Activated CD4-positive, alpha-beta T cell treated with anti-CD3 and anti-CD28 coated beads, Interleukin-2, amount 10 ng/mL, durations not matched to agents 7 days and 5 days (primary cell): ENCODE data around the gene PFKL. TPM values are rescaled to one million over a fixed set of nuclear protein-coding genes. Genes with fewer than 3 reads are reported as not detected.
"Not testable (repeated sequence)": the region's sequence is repeated elsewhere in the genome, so short reads cannot be mapped to it uniquely, and the experiment has no call there.

Experiments
- CTCF ChIA-PET: fragments of 350-600 bp; sonication (Branson Sonifier 250); formaldehyde crosslinking; loops from one replicate; lab custom pipeline; 2021; ENCODE audit warnings: antibody characterized with exemption; lab: Charles Lee
- POLR2A ChIA-PET: fragments of 350-600 bp; sonication (Branson Sonifier 250); formaldehyde crosslinking; loops from one replicate; lab custom pipeline; 2021; ENCODE audit warnings: antibody characterized with exemption; lab: Charles Lee
- DNase-seq: peaks from one replicate; pipeline ENCODE4 v3.0.0-alpha.2; 2020
- H3K27ac Mint-ChIP-seq: one replicate; pipeline ENCODE4 v1.8.0; 2021; ENCODE audit warnings: mild to moderate bottlenecking, moderate library complexity, mixed read lengths
- H3K27me3 Mint-ChIP-seq: one replicate; pipeline ENCODE4 v1.8.0; 2021; ENCODE audit warnings: mixed read lengths
- H3K36me3 Mint-ChIP-seq: one replicate; pipeline ENCODE4 v1.8.0; 2021; ENCODE audit warnings: low read depth, mixed read lengths
- H3K4me1 Mint-ChIP-seq: one replicate; pipeline ENCODE4 v1.8.0; 2021; ENCODE audit warnings: mixed read lengths
- H3K4me3 Mint-ChIP-seq: one replicate; pipeline ENCODE4 v1.8.0; 2021; ENCODE audit warnings: mild to moderate bottlenecking, moderate library complexity, mixed read lengths
- H3K9me3 Mint-ChIP-seq: one replicate; pipeline ENCODE4 v1.8.0; 2021; ENCODE audit warnings: mixed read lengths
- total RNA-seq, 2 experiments: library from RNA; stranded (reverse); gene quantifications; one replicate each; pipeline ENCODE4 v1.2.3, GENCODE V29; 2021

PFKL gene
- total RNA-seq, 2 experiments from 2014 or later: 190 to 210 TPM

DNA sequence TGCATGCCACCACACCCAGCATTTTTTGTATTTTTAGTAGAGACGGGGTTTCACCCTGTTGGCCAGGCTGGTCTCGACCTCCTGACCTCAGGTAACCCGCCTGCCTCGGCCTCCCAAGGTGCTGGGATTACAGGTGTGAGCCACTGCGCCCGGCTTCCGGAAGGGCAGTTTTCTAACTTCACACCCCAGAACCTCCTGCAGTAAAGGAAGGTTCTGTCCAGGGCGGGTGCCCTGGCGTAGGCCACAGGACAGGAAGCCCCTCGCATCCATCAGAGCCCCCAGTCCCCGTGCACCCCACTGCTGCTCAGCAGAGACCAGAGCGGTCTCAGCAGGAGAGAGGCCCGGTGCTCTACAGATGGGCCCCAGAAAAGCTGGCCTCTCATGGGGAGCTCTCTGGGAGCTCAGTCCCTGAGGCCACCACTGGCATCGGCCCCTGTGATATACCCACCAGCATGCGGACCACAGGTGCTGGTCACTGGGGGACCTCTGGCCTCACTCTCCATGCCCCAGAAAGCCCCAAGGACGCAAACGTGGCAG is 34.1 kb upstream of the PFKL start:
- Mint-ChIP-seq H3K4me3 (no peak overlapping the region), H3K4me1 (no peaks in the 10 kb centered on the region), H3K9me3 (no peaks in the 10 kb centered on the region), H3K27ac (no peak overlapping the region), H3K36me3 (no peaks in the 10 kb centered on the region), H3K27me3 (no peaks in the 10 kb centered on the region)
- no peak for DNase-seq
- ChIA-PET POLR2A (no interaction called here), CTCF (interaction anchor here (0.6 kb wide), 1 partner anchor 495 kb away, joined by 4 read pairs; no protein-coding TSS in a partner anchor)

DNA sequence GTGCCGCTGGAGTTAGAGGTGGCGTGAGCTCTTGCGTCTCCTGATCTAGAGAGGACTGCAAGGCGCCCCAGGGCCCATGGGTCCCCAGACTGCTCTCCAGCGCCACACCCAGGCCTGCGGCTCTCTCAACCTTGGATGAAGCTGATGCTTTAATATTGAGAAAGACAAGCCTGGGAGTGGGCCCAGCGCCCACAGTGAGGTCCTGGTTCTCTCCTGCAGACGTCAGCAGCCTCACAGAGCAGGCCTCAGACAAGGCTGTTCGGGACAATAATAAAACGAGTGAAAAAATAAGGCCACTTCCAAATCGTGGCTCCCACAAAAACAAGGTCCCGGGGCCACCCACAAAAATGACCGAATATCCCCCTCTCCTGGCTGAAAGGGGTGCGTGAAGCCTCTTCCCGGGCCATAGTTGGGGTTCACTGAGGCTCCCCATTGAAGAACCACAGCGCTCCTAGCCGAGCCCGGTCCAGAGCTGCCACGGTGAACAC is 32.2 kb upstream of the PFKL start:
- Mint-ChIP-seq H3K4me3 (no peak overlapping the region), H3K27ac (no peak overlapping the region), H3K9me3 (no peaks in the 10 kb centered on the region), H3K36me3 (no peaks in the 10 kb centered on the region), H3K4me1 (no peaks in the 10 kb centered on the region), H3K27me3 (no peaks in the 10 kb centered on the region)
- no peak for DNase-seq
- CTCF ChIA-PET: interaction anchor here (1.7 to 1.8 kb wide), 2 partner anchors 28 to 30 kb away, joined by 4 to 5 read pairs; no protein-coding TSS in a partner anchor
- POLR2A ChIA-PET: no interaction called here

DNA sequence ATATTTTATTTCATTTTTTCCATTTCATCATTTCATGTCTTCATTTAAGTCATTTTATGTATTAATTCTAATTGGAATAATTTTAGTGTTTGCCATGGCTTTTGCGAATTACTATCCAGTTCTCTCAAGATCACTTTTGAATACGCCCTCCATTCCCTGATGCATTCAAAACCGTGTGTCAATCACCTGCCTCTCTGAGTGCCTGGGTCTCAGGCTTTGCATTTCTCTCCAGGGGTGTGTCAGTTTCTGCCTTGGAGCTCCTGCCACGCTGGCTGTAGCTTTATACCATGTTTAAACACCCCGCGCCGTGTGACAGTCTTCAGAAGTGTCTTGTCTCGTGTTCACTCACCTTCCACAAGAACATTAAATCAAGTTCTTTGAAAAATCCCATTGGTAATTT is 30.8 kb upstream of the PFKL start:
- Mint-ChIP-seq H3K27ac (no peak overlapping the region), H3K9me3 (no peaks in the 10 kb centered on the region), H3K27me3 (no peaks in the 10 kb centered on the region), H3K36me3 (no peaks in the 10 kb centered on the region), H3K4me1 (no peaks in the 10 kb centered on the region), H3K4me3 (no peak overlapping the region)
- DNase-seq: no peak
- POLR2A ChIA-PET: no interaction called here
- CTCF ChIA-PET: interaction anchor here (1.1 to 1.8 kb wide), 2 partner anchors 29 to 256 kb away, joined by 3 to 5 read pairs; no protein-coding TSS in a partner anchor

DNA sequence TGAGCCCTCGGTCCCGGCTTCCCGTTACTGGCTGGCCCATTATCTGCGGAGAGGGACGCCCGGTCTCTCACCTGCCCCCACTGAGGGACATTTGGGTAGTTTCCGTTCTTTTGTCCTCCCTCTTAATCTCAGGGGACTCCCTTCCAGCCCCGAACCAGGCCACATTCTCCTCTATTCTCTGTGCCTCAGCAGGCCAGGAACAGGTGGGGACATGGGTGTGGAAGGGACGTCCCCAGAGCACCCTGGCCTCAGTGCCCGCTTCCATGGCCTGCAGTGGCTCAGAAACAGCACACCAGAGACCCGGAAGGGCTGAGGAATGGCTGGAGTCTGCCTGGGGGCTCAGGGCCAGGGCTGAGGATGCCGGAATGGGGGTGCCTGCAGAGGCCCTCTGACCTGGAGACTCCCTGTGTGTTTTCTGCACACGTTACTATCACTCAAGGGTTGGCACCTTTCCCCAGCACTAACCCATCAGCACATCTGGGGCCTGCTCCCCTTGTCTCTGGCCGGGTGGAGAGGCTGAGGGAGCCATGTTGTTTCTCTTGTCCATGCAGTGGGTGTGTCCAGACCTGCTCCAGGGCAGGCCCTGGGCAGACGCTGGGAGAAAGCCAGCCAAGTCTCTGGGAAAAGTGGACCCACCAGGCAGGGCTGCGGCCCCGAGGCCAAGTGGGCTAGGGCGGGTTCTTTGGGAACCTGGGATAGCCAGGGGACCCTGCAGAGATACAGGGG is 28.1 kb upstream of the PFKL start:
- Mint-ChIP-seq H3K4me3 (no peak overlapping the region), H3K4me1 (no peaks in the 10 kb centered on the region), H3K27me3 (peaks cover 8% of the 10 kb centered on the region), H3K36me3 (no peaks in the 10 kb centered on the region), H3K27ac (no peak overlapping the region), H3K9me3 (no peaks in the 10 kb centered on the region)
- no peak for DNase-seq
- ChIA-PET CTCF (no interaction called here), POLR2A (no interaction called here)

DNA sequence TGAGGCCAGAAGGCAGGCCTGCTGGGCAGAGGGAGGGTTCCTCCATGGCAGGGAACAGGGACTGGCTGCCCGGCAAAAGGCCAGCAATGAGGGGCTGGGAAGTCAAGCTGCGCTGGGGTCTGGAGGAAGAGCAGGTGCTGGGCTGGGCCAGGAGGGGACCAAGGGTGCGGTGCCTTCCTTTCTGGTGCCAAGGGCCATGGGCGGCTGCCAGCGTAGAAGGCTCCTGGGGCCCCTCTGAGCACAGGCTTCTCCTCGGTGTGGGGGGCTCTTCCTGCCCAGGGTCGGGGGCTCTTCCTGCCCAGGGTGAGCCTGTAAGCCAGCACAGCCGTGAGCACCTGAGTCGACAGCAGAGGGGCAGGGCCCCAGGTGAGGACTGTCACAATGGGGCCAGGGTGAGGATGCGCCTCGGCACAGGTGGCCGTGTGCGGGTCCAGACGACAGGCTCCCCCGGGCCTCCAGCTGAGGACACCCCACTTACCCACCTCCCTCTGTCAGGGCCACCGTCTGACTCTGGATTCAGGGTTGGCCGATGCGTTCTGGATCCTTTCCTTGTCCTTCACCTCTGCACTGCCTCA is 27.5 kb upstream of the PFKL start:
- Mint-ChIP-seq H3K36me3 (no peaks in the 10 kb centered on the region), H3K9me3 (no peaks in the 10 kb centered on the region), H3K4me1 (no peaks in the 10 kb centered on the region), H3K4me3 (no peak overlapping the region), H3K27me3 (peaks cover 11% of the 10 kb centered on the region), H3K27ac (no peak overlapping the region)
- no peak for DNase-seq
- ChIA-PET POLR2A (no interaction called here), CTCF (no interaction called here)

DNA sequence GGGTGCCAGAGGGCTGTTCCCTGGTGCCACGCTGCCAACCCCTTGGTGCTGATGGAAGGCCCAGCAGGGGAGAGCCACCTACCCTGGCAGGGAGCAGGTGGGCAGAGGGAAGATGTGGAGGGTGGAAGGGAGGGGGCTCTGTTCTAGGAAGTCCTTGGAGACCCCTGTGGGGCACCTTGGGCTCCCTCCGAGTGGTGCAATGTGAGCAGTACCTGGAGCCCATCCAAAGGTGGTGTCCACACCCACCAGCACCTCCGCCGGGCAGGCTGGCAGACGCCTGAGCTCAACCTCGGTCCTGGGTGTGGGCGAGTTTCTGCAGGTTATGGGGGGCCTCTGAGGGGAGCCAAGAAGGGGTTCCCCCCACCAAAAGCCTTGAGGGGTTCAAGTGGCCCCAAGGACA is 26.8 kb upstream of the PFKL start:
- H3K36me3 Mint-ChIP-seq: no peaks in the 10 kb centered on the region
- ChIA-PET POLR2A (no interaction called here), CTCF (no interaction called here)
- no peak overlapping the region for H3K27ac Mint-ChIP-seq
- H3K4me1 Mint-ChIP-seq: no peaks in the 10 kb centered on the region
- DNase-seq: no peak
- no peak overlapping the region for H3K4me3 Mint-ChIP-seq
- peaks cover 11% of the 10 kb centered on the region for H3K27me3 Mint-ChIP-seq
- H3K9me3 Mint-ChIP-seq: no peaks in the 10 kb centered on the region

DNA sequence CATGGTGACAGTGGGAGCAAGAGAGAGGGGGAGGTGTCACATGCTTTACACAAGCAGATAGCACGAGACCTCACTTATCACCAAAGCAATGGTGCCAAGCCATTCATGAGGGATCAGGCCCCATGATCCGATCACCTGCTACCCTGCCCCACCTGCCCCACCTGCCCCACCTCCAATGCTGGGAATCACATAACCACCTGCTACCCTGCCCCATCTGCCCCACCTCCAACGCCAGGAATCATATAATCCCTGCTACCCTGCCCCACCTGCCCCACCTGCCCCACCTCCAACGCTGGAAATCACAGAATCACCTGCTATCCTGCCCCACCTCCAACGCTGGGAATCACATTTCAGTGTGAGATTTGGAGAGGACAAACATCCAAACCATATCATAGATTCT is 24.8 kb upstream of the PFKL start:
- H3K36me3 Mint-ChIP-seq: no peaks in the 10 kb centered on the region
- CTCF ChIA-PET: no interaction called here
- no peak overlapping the region for H3K4me3 Mint-ChIP-seq
- H3K27me3 Mint-ChIP-seq: peaks cover 13% of the 10 kb centered on the region
- POLR2A ChIA-PET: no interaction called here
- H3K27ac Mint-ChIP-seq: no peak overlapping the region
- H3K9me3 Mint-ChIP-seq: no peaks in the 10 kb centered on the region
- no peaks in the 10 kb centered on the region for H3K4me1 Mint-ChIP-seq
- DNase-seq: no peak

DNA sequence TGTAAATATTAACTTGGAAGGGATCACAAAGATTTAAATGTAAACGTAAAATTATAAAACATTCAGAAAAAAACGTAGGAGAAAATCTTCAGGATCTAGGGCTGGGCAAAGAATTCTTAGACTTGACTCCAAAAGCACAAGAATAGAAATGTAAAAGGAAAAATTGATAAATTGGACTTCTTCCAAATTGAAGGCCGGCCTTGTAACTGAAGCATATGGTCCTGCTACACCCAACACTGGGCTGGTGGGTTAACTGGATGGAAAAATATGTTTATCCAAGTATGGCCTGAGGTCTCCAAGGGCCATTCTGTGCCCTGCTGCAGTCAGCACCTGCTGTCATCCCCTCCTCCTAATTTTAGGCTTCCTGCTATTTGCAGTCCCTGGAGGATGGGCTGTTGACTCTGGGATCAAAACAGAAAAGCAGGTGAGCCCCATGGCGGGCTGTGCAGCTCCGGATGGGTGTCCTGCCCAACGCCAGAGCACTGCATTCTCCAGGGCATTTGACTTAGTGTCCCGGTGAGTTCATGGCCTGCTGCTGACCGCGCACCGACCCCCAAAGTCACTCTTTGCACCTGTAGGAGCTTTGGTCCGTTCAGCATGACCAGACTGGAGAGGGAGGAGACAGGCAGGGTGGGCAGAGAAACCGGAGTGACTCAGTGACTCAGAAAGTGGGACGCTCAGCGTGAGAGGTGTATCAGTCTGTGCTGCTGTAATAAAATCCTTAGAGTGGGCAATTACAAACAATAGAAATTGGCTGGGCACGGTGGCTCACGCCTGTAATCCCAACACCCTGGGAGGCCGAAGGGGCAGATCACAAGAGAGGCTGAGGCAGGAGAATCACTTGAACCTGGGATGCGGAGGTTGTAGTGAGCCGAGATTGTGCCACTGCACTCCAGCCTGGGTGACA is 20.2 kb upstream of the PFKL start:
- no peaks in the 10 kb centered on the region for H3K9me3 Mint-ChIP-seq
- ChIA-PET CTCF (no interaction called here), POLR2A (no interaction called here)
- H3K4me1 Mint-ChIP-seq: no peaks in the 10 kb centered on the region
- no peak overlapping the region for H3K4me3 Mint-ChIP-seq
- no peak for DNase-seq
- no peaks in the 10 kb centered on the region for H3K36me3 Mint-ChIP-seq
- H3K27ac Mint-ChIP-seq: no peak overlapping the region
- peaks cover 13% of the 10 kb centered on the region for H3K27me3 Mint-ChIP-seq

DNA sequence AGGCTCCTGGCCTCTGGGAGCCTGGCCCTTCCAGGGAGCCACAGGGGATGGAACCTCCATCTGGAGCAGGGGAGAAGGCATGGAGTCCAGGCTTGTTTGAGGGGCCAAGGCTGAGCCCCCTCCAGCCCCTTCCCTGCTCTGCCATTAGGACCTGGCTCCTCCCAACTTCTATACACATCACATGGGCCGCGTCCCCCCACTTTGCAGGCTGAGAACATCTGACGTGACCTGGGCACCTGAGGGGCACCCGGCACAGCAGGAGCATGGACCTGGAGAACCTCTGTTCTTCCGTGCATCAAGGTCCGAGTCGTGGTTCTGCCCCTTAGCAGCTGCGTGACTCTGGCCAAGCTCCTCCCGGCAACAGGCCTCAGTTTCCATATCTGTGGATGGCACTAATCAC is 18.1 kb upstream of the PFKL start:
- Mint-ChIP-seq H3K27ac (no peak overlapping the region), H3K4me1 (no peaks in the 10 kb centered on the region), H3K27me3 (peaks cover 5% of the 10 kb centered on the region), H3K9me3 (no peaks in the 10 kb centered on the region), H3K4me3 (no peak overlapping the region), H3K36me3 (no peaks in the 10 kb centered on the region)
- POLR2A ChIA-PET: no interaction called here
- no peak for DNase-seq
- CTCF ChIA-PET: no interaction called here

DNA sequence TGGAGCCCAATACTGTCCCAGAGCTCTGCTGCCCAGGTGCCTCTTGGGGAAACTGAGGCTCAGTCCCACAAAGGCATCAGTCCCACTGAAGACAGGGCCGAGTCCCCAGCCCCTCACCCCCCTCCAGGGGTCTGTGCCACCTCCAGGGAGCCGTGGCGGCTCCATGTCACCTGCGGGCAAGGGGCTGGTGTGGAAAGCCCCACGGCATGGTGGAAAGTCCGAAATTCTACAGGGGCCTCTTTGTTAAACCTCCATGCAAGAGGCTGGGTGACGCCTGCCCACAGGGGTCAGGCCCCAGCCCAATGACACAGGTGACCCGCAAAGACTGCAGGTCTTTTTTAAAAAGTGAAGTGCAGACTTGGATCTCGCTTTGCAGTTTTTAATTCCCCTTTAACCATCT is 17.5 kb upstream of the PFKL start:
- CTCF ChIA-PET: no interaction called here
- Mint-ChIP-seq H3K27ac (no peak overlapping the region), H3K36me3 (no peaks in the 10 kb centered on the region), H3K9me3 (no peaks in the 10 kb centered on the region), H3K27me3 (peaks cover 2% of the 10 kb centered on the region), H3K4me1 (no peaks in the 10 kb centered on the region), H3K4me3 (no peak overlapping the region)
- POLR2A ChIA-PET: no interaction called here
- no peak for DNase-seq

DNA sequence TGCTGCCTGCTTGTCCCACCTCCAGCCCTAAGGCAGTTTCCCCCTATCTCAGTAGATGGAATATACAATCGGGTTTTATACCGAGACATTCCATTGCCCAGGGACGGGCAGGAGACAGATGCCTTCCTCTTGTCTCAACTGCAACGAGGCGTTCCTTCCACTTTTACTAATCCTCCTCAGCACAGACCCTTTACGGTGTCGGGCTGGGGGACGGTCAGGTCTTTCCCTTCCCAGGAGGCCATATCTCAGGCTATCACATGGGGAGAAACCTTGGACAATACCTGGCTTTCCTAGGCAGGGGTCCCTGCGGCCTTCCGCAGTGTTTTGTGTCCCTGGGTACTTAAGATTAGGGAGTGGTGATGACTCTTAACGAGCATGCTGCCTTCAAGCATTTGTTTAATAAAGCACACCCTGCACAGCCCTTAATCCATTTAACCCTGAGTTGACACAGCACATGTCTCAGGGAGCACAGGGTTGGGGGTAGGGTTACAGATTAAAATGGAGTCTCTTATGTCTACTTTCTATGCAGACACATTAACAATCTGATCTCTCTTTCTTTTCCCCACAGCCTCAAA is 16.6 kb upstream of the PFKL start:
- H3K4me1 Mint-ChIP-seq, H3K9me3 Mint-ChIP-seq, H3K36me3 Mint-ChIP-seq, H3K27ac Mint-ChIP-seq, POLR2A ChIA-PET, CTCF ChIA-PET, H3K4me3 Mint-ChIP-seq, H3K27me3 Mint-ChIP-seq, DNase-seq: not testable (repeated sequence)

DNA sequence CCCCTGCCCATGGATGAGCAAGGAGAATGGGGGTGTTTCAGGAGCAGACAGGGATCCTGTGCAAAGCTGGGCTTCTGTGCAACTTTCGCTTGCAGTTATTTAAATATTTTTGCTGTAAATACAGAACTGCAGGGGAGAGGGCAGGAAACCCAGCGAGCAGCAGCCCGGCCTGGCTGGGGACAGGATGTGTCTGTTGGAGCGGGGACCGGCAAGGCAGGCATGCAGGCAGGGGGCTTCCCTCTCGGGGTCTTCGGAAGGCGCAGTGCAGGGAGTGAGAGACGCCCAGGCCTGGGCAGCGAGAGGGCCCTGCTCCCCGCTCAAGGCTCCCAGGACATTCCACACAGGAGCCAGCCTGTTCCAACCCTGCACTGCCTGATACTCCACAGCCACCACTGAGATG is 15.9 kb upstream of the PFKL start:
- no peak for DNase-seq
- H3K27ac Mint-ChIP-seq: no peak overlapping the region
- no peak overlapping the region for H3K4me3 Mint-ChIP-seq
- peaks cover 3% of the 10 kb centered on the region for H3K4me1 Mint-ChIP-seq
- ChIA-PET CTCF (interaction anchor here (1.3 kb wide), 1 partner anchor 14 kb away, joined by 6 read pairs; no protein-coding TSS in a partner anchor), POLR2A (no interaction called here)
- H3K27me3 Mint-ChIP-seq: no peaks in the 10 kb centered on the region
- no peaks in the 10 kb centered on the region for H3K36me3 Mint-ChIP-seq
- no peaks in the 10 kb centered on the region for H3K9me3 Mint-ChIP-seq
